ENCODE data around the gene TAS1R2.

Gene TAS1R2

DNA sequence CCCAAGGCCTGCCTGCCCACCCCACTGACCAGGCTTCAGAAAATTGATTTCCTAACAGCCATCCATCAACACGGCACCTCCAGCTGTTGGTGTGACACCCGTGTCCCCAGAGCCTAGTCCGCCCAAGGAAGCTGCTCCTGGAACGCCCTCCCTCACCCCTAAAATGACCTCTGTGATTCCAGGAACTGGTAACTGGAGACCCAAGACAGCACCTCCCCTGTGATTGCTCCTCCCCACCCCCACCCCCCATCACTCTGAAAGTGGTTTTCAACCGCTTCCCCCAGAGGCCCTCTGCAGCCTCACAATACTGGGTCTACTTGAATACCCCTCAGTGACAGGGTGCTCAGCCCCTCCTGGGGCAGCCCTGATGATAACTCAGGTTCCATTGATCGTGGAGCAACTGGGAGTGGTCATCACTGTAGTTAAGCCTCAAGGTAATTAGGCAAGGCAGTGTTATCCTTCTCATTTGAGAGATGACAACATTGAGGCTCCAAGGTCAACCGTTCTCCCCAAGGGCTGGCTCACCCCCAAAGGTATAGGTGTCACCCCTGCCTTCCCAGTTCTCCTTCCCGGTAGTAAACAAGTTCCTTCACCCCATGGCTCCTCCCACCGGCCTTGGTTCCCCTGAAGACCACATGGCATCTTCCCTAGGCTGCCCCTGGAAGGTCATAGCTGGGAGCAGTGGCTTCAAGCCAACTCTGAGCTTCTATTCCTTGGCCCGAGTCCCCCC, 52.0 kb downstream of the TAS1R2 start:
- Mint-ChIP-seq H3K27me3 (peaks cover 36% of the 10 kb centered on the region), H3K27ac (no peak overlapping the region), H3K4me3 (no peak overlapping the region), H3K9me3 (no peaks in the 10 kb centered on the region), H3K4me1 (no peaks in the 10 kb centered on the region)
- no peak for DNase-seq
- no peak for ATAC-seq

DNA sequence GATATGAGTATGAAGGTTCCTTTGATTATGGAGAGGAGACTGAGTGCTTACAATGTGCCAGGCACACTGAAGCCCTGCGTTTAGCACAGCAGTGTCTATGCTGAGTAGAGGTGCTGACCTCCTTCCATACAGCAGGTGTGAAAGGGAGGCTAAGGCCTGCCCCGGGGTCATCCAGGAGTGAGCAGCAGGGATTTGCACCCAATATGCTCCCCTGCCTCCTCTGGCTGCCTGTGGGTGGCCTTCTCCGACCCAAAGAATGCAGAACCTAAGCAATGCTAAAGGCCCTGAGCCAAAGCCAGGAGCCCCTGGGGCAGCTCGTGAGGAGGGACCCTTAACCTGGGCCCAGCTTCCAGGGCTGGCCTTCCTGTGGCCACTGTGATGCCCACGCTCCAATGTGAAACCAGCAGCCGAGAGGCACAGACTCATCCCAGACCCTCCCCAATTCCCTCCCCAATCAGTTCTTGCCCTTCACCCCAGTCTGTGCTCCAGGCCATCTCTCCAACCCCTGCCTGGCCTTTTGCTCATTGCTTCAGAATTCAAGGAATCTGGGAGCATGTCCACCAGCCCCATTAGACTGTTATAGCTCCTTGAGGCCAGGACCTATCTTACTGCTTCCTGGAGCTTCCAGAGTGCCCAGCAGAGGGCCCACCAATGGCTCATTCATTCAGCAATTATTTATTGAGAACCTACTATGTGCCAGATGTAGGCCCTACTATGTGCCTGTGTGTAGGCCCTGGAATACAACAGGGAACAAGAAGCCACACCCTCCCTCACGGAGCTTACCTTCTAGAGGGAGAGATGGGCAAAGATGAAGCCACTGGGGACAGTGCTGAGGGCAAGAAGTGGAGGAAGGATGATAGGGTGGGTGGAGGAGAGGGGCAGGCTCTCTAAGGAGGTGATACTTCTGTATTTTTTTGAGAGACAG, 53.3 kb downstream of the TAS1R2 start:
- Mint-ChIP-seq H3K4me1 (no peaks in the 10 kb centered on the region), H3K27ac (no peak overlapping the region), H3K4me3 (no peak overlapping the region), H3K27me3 (peaks cover 24% of the 10 kb centered on the region), H3K9me3 (no peaks in the 10 kb centered on the region)
- ATAC-seq (no peak), DNase-seq (no peak)

DNA sequence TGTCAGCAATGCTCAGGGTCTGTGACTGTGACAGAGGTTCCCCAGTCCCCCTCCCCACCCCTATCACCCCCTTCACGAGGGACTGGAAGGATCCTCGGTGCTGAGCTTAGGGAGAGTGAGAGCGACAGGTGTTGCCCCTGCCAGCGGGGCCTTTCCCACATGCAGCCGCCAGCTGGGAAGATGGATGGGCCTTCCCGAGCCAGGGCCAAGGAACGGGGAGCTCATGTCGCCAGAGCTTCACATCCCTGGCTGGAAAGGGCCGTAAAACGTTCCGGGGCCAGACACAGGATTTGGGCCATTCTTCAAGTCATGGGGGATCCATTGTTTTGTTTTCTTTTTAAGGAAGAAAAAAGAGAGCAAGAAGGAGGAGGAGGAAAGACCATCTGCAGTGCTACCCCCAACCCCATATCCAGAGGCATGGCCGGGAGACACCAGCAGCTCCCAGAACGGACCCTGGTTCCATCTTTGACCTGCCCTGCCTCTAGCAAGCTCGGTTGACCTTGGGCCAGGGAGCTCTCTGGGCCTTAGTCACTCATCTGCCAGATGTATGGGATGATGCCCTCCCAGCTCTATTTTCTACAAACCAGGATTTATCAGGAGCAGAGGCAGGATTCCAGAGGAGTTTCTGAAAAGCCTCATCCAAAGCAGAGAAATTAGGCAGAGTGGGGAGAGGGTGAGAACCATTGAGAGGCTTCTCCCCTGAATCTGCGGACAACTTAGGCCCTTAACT, 54.1 kb downstream of the TAS1R2 start:
- ATAC-seq (no peak), DNase-seq (no peak)
- Mint-ChIP-seq H3K27me3 (peaks cover 16% of the 10 kb centered on the region), H3K4me1 (no peaks in the 10 kb centered on the region), H3K4me3 (no peak overlapping the region), H3K27ac (no peak overlapping the region), H3K9me3 (no peaks in the 10 kb centered on the region)

DNA sequence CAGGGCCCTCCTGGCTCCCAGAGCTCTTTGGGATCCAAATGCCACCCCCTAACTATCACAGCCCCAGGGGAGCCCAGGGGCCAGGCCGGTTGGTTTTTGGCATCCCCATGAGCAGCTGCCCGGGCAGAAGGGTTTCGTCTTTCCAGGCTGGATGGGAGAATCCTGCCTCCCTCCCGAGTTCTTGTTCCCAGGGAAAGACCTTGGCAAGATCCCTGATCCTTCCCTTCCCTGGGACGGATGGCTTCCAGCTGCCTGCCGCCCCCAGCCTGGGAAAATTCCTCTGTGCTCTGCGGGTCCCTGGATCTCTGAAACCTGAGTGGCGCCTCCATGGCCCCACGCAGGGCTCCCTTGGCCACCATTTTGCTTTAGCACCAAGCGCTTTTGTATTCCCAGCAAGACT, 55.6 kb downstream of the TAS1R2 start:
- no peak overlapping the region for H3K4me3 Mint-ChIP-seq
- DNase-seq (no peak), ATAC-seq (no peak)
- H3K9me3 Mint-ChIP-seq: no peaks in the 10 kb centered on the region
- peaks cover 8% of the 10 kb centered on the region for H3K27me3 Mint-ChIP-seq
- H3K27ac Mint-ChIP-seq: no peak overlapping the region
- no peaks in the 10 kb centered on the region for H3K4me1 Mint-ChIP-seq

DNA sequence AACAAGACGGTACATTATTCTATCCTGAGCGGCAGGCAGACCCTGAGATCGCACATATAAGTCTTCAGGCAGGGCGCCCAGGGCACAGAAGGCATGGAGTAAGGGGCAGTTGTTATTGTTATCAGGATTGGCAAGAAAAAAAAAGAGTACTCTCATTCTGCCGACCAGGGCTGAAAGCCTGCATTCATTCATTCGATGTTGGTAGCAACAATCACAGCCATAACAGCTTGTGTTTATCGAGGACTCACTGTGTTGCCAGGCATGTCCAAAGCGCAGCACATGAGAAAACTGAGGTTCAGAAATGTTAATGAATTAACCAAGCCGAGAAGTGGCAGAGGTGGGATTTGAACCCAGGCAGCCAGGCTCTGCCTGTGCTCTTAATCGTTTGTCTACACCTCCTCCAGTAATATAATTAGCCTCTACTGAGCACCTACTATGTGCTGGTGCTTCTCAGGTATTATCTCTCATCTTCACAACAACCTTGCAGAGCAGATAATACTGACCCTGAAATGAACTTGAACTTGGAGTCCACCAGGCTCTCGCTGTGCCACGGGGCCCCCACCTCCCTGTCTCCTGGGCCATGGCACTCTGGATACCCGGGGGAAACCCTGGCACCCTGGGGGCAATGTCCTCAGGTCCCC, 56.2 kb downstream of the TAS1R2 start:
- no peak overlapping the region for H3K4me3 Mint-ChIP-seq
- no peak overlapping the region for H3K27ac Mint-ChIP-seq
- no peaks in the 10 kb centered on the region for H3K4me1 Mint-ChIP-seq
- ATAC-seq (no peak), DNase-seq (no peak)
- peaks cover 8% of the 10 kb centered on the region for H3K27me3 Mint-ChIP-seq
- H3K9me3 Mint-ChIP-seq: no peaks in the 10 kb centered on the region

DNA sequence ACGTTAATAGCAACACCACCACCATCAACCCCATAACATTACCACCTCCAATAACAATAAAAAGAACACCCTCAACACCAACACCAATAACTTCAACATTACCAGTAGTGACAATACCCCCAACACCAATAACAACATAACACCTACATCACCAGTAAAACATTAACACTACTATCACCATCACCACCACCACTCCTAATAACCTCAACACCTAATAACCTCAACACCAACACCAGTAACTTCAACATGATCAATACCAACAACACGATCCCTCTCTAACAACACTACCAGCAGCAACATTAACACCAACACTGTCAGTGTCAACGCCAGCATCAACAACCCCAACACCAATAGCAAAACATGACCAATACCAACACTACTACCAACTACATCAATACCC, 57.2 kb downstream of the TAS1R2 start:
- Mint-ChIP-seq H3K9me3 (no peaks in the 10 kb centered on the region), H3K27ac (no peak overlapping the region), H3K4me1 (no peaks in the 10 kb centered on the region), H3K27me3 (peaks cover 8% of the 10 kb centered on the region), H3K4me3 (no peak overlapping the region)
- DNase-seq (no peak), ATAC-seq (no peak)

DNA sequence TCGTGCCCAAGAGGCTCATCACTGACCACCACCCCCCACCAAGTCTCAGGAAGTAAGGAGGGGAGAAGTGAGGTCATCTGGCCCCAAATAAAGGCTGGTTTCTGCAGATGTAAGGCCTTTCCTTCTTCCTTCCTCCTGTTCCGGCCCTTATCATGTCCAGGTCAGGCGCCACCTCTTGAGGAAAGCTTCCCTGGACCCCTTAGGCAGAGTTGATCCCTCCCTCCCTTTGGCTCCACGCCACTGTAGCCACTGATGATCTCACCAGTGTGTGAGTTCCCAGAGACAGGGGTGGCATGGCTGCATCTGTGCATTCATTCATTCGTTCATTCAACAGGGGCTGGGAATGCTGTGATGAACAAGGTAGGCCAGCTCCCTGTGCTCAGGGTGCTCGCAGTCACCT, 59.2 kb downstream of the TAS1R2 start:
- no peak for DNase-seq
- no peak overlapping the region for H3K4me3 Mint-ChIP-seq
- H3K9me3 Mint-ChIP-seq: no peaks in the 10 kb centered on the region
- no peak overlapping the region for H3K27ac Mint-ChIP-seq
- no peak for ATAC-seq
- no peaks in the 10 kb centered on the region for H3K4me1 Mint-ChIP-seq
- peaks cover 28% of the 10 kb centered on the region for H3K27me3 Mint-ChIP-seq

DNA sequence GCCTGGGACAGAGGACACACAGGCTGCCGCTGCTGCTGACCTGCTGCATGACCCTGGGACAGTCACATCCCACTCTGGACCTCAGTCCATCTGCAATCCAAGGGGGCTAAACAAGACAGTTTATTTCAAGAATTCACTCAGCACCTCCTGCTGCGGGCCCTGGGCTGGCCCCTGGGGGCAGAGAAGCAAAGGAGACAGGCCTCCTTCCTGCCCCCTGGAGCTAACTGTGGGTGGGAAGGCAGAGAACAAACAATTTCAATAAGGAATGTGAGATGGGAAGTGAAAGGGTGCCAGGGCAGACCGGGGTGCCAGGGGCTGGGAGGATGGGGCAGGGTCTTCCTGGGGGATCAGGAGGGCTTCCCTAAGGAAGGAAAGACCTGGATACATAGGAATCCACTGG, 60.0 kb downstream of the TAS1R2 start:
- no peak overlapping the region for H3K27ac Mint-ChIP-seq
- H3K4me3 Mint-ChIP-seq: no peak overlapping the region
- ATAC-seq: no peak
- H3K9me3 Mint-ChIP-seq: no peaks in the 10 kb centered on the region
- no peaks in the 10 kb centered on the region for H3K4me1 Mint-ChIP-seq
- DNase-seq: no peak
- peaks cover 25% of the 10 kb centered on the region for H3K27me3 Mint-ChIP-seq

DNA sequence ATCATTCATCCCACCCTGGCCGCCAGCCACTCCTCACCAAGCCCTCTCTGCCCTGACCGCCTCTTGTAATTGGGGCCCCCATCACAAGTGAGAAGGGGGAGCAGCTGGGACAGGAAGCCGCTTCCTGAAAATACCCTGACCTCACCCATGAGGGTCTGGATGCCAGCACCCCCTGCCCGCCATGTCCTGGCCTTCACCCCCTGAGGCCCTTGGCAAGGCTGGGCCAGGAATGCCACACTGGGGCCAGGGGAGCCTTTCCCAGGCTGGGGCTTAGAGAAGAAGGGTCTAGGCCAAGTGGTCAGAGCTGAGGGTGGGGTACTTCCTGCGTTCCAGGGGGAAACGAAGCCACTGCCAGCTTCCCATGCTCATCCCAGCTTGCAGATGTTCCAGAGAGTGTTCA, 60.5 kb downstream of the TAS1R2 start:
- Mint-ChIP-seq H3K9me3 (no peaks in the 10 kb centered on the region), H3K27ac (peak overlapping the region in 1 of 2 donors; percentile 51), H3K4me1 (no peaks in the 10 kb centered on the region), H3K27me3 (peaks cover 28% of the 10 kb centered on the region), H3K4me3 (no peak overlapping the region)
- ATAC-seq (no peak), DNase-seq (no peak)

DNA sequence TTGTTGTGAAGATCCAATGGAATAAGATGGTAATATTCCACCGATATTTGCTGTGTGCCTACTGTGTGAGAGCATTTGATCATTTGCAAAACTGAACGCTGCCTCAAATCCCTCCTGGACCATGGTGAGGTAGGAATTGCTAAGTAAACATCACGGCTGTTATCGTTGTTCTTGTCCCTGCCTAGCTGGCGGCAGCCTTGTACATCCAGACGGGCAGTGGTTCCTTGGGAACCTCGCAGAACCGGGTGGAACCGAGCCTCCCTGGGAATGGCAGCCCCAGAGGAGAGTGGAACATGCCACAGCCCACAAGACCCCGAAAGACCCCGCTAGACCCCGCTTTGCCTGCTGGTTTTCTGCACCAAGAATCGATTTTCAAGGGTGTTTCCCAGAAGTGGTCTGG, 60.9 kb downstream of the TAS1R2 start:
- no peak overlapping the region for H3K4me3 Mint-ChIP-seq
- no peak overlapping the region for H3K27ac Mint-ChIP-seq
- ATAC-seq: no peak
- peaks cover 33% of the 10 kb centered on the region for H3K27me3 Mint-ChIP-seq
- no peaks in the 10 kb centered on the region for H3K4me1 Mint-ChIP-seq
- no peaks in the 10 kb centered on the region for H3K9me3 Mint-ChIP-seq
- DNase-seq: no peak

DNA sequence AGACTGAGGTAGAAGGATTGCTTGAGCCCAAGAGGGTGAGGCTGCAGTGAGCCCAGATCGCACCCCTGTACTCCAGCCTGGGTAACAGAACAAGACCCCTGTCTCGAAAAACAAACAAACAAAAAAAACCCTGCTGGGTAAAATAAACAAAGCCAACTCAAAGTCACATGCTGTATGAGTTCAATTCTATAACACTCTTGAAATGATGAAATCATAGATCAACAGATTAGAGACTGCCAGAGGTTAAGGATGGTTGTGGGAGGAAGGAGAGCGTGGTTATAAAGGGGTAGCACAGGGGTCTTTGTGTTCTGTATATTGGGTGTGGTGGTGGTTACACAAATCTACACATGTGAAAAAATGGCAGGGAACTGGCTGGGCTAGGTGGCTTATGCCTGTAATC, 62.5 kb downstream of the TAS1R2 start:
- Mint-ChIP-seq H3K4me1 (no peaks in the 10 kb centered on the region), H3K4me3 (no peak overlapping the region), H3K27me3 (peaks cover 48% of the 10 kb centered on the region), H3K9me3 (no peaks in the 10 kb centered on the region), H3K27ac (peak overlapping the region in 1 of 2 donors; percentile 37)
- ATAC-seq (no peak), DNase-seq (no peak)

DNA sequence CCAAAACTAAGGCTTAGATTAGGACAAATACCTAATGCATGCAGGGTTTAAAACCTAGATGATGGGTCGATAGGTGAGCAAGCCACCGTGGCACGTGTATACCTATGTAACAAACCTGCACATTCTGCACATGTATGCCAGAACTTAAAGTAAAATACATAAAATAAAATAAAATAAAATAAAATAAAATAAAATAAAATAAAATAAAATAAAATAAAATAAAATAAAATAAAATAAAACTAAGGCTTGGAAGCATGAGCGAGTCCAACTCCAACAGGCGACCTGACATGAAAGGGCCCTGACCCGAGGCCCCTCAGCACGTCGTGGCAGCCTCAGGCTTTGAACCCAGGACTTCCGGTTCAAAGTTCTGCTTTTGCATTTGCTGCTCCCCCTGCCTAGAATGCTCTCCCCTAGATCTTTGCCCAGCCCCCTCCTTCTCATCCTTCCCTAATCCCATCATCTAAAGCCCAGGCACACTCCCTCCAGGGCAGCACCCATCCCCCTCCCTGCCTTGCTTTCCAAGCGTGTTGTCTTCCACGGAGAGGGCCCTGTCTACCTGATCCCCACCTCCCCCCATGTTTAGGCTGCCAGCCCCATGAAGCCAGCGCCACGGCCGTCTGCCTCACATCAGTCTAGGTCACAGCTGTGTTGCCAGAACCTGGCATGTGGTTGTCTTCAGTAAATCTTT, 64.3 kb downstream of the TAS1R2 start:
- no peaks in the 10 kb centered on the region for H3K4me1 Mint-ChIP-seq

DNA sequence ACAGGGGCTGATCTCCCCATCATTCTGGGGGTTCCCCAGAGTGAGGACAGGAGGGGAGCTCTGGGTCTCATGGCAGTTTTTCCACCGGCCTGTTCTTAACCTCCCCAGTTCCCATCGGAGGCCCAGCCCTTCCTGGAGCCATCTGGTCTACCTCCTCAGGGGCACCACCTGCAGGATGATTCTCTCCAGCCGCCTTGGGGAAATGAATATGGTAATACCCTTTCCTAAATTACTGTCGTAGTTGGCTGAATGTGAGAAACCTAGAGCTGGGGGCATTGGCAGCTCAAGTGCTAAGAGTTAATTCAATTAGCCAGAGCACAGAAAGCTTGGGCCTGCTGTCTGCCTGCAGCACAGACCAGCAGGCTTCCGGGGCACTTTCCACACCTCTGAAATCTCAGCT, 64.9 kb downstream of the TAS1R2 start:
- no peak overlapping the region for H3K27ac Mint-ChIP-seq
- no peaks in the 10 kb centered on the region for H3K9me3 Mint-ChIP-seq
- no peak for ATAC-seq
- peaks cover 68% of the 10 kb centered on the region for H3K27me3 Mint-ChIP-seq
- no peak overlapping the region for H3K4me3 Mint-ChIP-seq
- no peaks in the 10 kb centered on the region for H3K4me1 Mint-ChIP-seq
- DNase-seq: no peak

More for the DNA sequence above, 64.3 kb downstream of the TAS1R2 start:
- Mint-ChIP-seq H3K4me3 (no peak overlapping the region), H3K27me3 (peaks cover 62% of the 10 kb centered on the region), H3K27ac (peak overlapping the region in 1 of 2 donors; percentile 3), H3K9me3 (no peaks in the 10 kb centered on the region)
- ATAC-seq: no peak
- no peak for DNase-seq

DNA sequence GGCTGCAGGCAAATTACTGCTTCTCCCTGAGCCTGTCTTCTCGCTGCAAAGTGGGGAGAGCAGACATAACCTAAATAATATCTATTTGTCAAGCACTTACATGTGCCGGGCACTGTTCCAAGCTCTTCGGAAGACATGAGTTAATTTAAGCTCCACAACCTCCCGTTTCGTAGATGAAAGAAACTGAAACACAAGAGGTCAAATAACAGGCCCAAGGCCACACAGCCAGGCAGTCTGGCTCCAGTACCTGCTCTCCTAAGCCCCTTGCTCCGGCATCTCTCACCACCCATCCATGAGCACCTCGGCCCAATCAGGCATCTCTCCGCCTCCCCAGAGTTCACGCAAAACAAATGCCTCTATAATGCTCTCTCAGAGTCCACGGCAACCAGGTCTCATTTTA, 65.4 kb downstream of the TAS1R2 start:
- Mint-ChIP-seq H3K4me3 (no peak overlapping the region), H3K27ac (no peak overlapping the region), H3K27me3 (peaks cover 73% of the 10 kb centered on the region), H3K9me3 (no peaks in the 10 kb centered on the region), H3K4me1 (no peaks in the 10 kb centered on the region)
- ATAC-seq: no peak
- no peak for DNase-seq

DNA sequence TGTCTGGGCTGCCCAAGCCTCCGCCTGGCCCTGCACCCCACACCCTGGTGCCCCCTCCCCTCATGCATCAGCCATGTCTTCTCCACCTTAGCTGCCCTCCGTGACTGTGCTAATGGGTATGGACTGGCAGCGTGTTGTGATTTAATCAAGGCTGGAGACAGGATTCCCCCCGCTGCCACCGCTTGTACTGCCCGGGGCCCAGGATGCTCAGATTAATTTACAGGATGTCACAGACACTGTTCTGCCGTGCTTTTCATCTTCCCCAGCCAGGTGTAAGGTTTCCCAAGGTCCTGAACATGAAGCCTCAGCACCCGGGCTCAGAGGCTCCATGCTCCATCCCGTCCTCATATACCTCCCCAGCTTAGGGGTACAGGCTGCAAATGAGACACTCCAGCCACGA, 66.3 kb downstream of the TAS1R2 start:
- peaks cover 73% of the 10 kb centered on the region for H3K27me3 Mint-ChIP-seq
- H3K4me1 Mint-ChIP-seq: no peaks in the 10 kb centered on the region
- DNase-seq (no peak), ATAC-seq (no peak)
- H3K9me3 Mint-ChIP-seq: no peaks in the 10 kb centered on the region
- H3K4me3 Mint-ChIP-seq: no peak overlapping the region
- H3K27ac Mint-ChIP-seq: no peak overlapping the region

Measured in stimulated activated naive CD8-positive, alpha-beta T cell treated with anti-CD3 and anti-CD28 coated beads, Interleukin-15, amount 100 ng/mL, for 72 hours (primary cell).